Caco-2 (cell line): ENCODE measurements around the gene COL4A4. TPM values are rescaled to one million over a fixed set of nuclear protein-coding genes. Genes with fewer than 3 reads are reported as not detected.

Source experiments
- BruUV-seq: library from RNA; stranded (reverse); fragments of 400-500 nt; replicated peaks from 2 replicates; lab custom pipeline; 2021; lab: Mats Ljungman, UMichigan
- CTCF ChIA-PET: fragments of 300-600 bp; sonication (Branson Sonifier 250); formaldehyde crosslinking; loops from one replicate; lab custom pipeline; 2022; ENCODE audit warnings: antibody characterized with exemption; lab: Charles Lee
- POLR2A ChIA-PET: fragments of 300-600 bp; sonication (Branson Sonifier 250); formaldehyde crosslinking; loops from one replicate; lab custom pipeline; 2022; ENCODE audit warnings: antibody characterized with exemption; lab: Charles Lee
- DNase-seq, 2 experiments: peaks; one replicate each; pipeline versions ENCODE4 v3.0.0 to v3.0.0-alpha.2; 2020 to 2022
- H3K27me3 ChIP-seq: replicated peaks from 2 replicates; pipeline ENCODE4 v1.6.0; 2011; ENCODE audit warnings: low read length; ENCODE audit not compliant: control insufficient read depth, insufficient read depth
- H3K36me3 ChIP-seq: 2 replicates; pipeline ENCODE4 v1.5.1; 2011; ENCODE audit warnings: low read length; ENCODE audit not compliant: control insufficient read depth, insufficient read depth
- H3K4me1 ChIP-seq: fragments of 250-450 bp; sonication (Bioruptor Pico); 2 replicates; pipeline ENCODE4 v1.5.1; 2020; ENCODE audit warnings: mild to moderate bottlenecking
- H3K4me3 ChIP-seq: 2 replicates; pipeline ENCODE4 v1.5.1; 2011; ENCODE audit warnings: low read depth, mild to moderate bottlenecking, control low read depth, low read length
- H3K9me3 ChIP-seq: fragments of 250-450 bp; sonication (Bioruptor Pico); 2 replicates; pipeline ENCODE4 v1.5.1; 2020; ENCODE audit warnings: mild to moderate bottlenecking, moderate library complexity
- H3K27ac Mint-ChIP-seq: one replicate; pipeline ENCODE4 v1.8.0; 2022; ENCODE audit warnings: mixed read lengths; ENCODE audit not compliant: unreplicated experiment
- H3K27me3 Mint-ChIP-seq: one replicate; pipeline ENCODE4 v1.8.0; 2022; ENCODE audit warnings: mixed read lengths; ENCODE audit not compliant: insufficient read depth, unreplicated experiment
- H3K36me3 Mint-ChIP-seq: one replicate; pipeline ENCODE4 v1.8.0; 2022; ENCODE audit warnings: mild to moderate bottlenecking, mixed read lengths; ENCODE audit not compliant: insufficient read depth, unreplicated experiment
- H3K4me1 Mint-ChIP-seq: one replicate; pipeline ENCODE4 v1.8.0; 2022; ENCODE audit warnings: low read depth, mixed read lengths; ENCODE audit not compliant: unreplicated experiment
- H3K4me3 Mint-ChIP-seq: one replicate; pipeline ENCODE4 v1.8.0; 2022; ENCODE audit warnings: mild to moderate bottlenecking, moderate library complexity, mixed read lengths; ENCODE audit not compliant: unreplicated experiment
- H3K9me3 Mint-ChIP-seq: one replicate; pipeline ENCODE4 v1.8.0; 2022; ENCODE audit warnings: mixed read lengths; ENCODE audit not compliant: unreplicated experiment
- intact Hi-C: fragments of 100-400 bp; cut with micrococcal nuclease; formaldehyde crosslinking; loops from one replicate; pipeline ENCODE4 v1.10.0; 2022; ENCODE audit not compliant: unreplicated experiment
- total RNA-seq: library from RNA; stranded (reverse); gene quantifications from 2 replicates; pipeline ENCODE4 v1.2.3, GENCODE V29; 2022
- TF ChIP-seq, protein P1 (sequence below), 2 experiments: fragments of 200-600 bp in 1 of 2; IDR thresholded peaks; 1 replicate in 1 of 2; 2 replicates in 1 of 2; pipeline versions ENCODE4 v1.5.1 to v1.8.0; 2011 to 2022; ENCODE audit warnings: antibody characterized with exemption in 1 of 2, control low read depth in 1 of 2, inconsistent platforms in 1 of 2, low read depth in 1 of 2, low read length in 1 of 2, mild to moderate bottlenecking in 1 of 2, moderate library complexity in 1 of 2; ENCODE audit not compliant: insufficient read depth in 1 of 2, severe bottlenecking in 1 of 2, unreplicated experiment in 1 of 2

Gene COL4A4
- total RNA-seq, 1 experiment from 2014 or later: 8.7 TPM

DNA sequence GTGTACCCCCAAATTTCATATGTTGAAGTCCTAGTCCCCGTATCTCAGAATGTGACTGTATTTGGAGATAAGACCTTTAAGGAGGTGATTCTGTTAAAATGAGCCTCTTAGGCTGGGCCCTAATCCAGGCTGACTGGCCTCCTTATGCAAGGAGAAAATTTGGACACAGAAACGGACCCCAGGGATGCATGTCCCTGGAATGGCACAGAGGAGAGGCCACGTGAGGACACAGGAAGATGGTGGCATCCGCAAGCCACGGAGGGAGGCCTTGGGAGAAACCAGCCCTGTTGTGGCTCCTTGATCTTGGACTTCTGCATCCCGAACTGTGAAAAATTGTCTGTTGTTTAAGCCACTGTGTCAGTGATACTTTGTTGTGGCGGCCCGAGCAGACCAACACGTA is 150.7 kb downstream of the COL4A4 start:
- H3K4me1 Mint-ChIP-seq: no peaks in the 10 kb centered on the region
- no peaks in the 10 kb centered on the region for H3K27me3 Mint-ChIP-seq
- no peak overlapping the region for H3K4me3 Mint-ChIP-seq
- Histone ChIP-seq H3K36me3 (no peaks in the 10 kb centered on the region), H3K4me1 (no peaks in the 10 kb centered on the region), H3K4me3 (no peak overlapping the region), H3K27me3 (no peaks in the 10 kb centered on the region), H3K9me3 (no peaks in the 10 kb centered on the region)
- no peak overlapping the region for H3K27ac Mint-ChIP-seq
- ChIA-PET CTCF (no interaction called here), POLR2A (no interaction called here)
- no TSS peak for BruUV-seq
- no peaks in the 10 kb centered on the region for H3K9me3 Mint-ChIP-seq
- TF ChIP-seq, protein P1, sequence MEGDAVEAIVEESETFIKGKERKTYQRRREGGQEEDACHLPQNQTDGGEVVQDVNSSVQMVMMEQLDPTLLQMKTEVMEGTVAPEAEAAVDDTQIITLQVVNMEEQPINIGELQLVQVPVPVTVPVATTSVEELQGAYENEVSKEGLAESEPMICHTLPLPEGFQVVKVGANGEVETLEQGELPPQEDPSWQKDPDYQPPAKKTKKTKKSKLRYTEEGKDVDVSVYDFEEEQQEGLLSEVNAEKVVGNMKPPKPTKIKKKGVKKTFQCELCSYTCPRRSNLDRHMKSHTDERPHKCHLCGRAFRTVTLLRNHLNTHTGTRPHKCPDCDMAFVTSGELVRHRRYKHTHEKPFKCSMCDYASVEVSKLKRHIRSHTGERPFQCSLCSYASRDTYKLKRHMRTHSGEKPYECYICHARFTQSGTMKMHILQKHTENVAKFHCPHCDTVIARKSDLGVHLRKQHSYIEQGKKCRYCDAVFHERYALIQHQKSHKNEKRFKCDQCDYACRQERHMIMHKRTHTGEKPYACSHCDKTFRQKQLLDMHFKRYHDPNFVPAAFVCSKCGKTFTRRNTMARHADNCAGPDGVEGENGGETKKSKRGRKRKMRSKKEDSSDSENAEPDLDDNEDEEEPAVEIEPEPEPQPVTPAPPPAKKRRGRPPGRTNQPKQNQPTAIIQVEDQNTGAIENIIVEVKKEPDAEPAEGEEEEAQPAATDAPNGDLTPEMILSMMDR (IDR thresholded peaks at IDR 0.05; ENCODE audit: insufficient read depth in 1 of 2, low read depth in 1 of 2, low read length in 1 of 2, severe bottlenecking in 1 of 2, unreplicated experiment in 1 of 2): no peak
- no peak for DNase-seq
- peaks cover 6% of the 10 kb centered on the region for H3K36me3 Mint-ChIP-seq
- intact Hi-C loops: no loop called here

DNA sequence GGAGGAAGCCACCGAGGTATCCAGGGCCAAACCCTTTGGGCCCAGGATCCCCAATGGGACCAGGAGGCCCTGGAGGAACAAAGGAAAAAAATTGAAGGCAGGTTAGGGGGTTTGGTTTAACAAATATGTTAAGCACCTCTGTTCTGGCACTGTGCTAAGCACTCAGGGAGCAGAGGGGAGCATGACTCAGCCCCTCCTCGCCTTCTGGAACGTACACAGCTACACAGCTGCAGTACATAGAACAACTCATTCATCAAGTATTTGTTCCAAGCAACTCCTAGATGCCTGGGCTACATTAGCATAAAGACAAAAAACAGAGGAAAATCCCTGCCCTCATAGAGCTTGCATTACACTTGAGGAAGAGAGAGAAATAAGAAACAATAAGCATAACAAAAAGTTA is 153.6 kb downstream of the COL4A4 start:
- no peaks in the 10 kb centered on the region for H3K27me3 ChIP-seq
- Mint-ChIP-seq H3K36me3 (peaks cover 6% of the 10 kb centered on the region), H3K27ac (no peak overlapping the region), H3K9me3 (no peaks in the 10 kb centered on the region), H3K27me3 (no peaks in the 10 kb centered on the region), H3K4me3 (no peak overlapping the region), H3K4me1 (no peaks in the 10 kb centered on the region)
- ChIA-PET POLR2A (no interaction called here), CTCF (no interaction called here)
- H3K9me3 ChIP-seq: no peaks in the 10 kb centered on the region
- no peak overlapping the region for H3K4me3 ChIP-seq
- no peaks in the 10 kb centered on the region for H3K4me1 ChIP-seq
- no TSS peak for BruUV-seq
- intact Hi-C loops: no loop called here
- DNase-seq: no peak
- H3K36me3 ChIP-seq: no peaks in the 10 kb centered on the region
- TF ChIP-seq, protein P1 (IDR thresholded peaks at IDR 0.05; ENCODE audit: insufficient read depth in 1 of 2, low read depth in 1 of 2, low read length in 1 of 2, severe bottlenecking in 1 of 2, unreplicated experiment in 1 of 2): no peak

DNA sequence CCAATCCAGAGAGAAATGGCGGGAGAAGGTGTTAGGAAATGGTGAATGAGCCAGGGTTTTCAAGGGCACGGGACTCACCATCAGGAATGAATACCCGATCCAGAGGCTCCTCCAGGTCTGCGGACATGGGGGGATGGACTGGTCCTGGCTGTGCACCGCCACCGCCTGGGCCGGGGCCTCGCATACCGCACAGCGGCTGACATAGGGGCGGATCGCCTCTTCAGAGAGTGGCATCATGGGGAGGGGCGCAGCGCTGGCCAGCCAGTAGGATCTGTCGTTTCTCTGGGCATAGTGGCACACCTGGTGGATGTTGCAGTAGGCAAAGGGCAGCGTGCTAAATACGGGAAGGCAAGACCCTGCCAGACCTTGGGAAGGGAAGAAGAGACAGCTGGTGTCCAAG is 156.1 kb downstream of the COL4A4 start:
- Histone ChIP-seq H3K27me3 (no peaks in the 10 kb centered on the region), H3K4me1 (no peaks in the 10 kb centered on the region), H3K36me3 (no peaks in the 10 kb centered on the region), H3K9me3 (no peaks in the 10 kb centered on the region), H3K4me3 (no peak overlapping the region)
- no TSS peak for BruUV-seq
- TF ChIP-seq, protein P1 (IDR thresholded peaks at IDR 0.05; ENCODE audit: insufficient read depth in 1 of 2, low read depth in 1 of 2, low read length in 1 of 2, severe bottlenecking in 1 of 2, unreplicated experiment in 1 of 2): no peak
- ChIA-PET CTCF (no interaction called here), POLR2A (no interaction called here)
- Mint-ChIP-seq H3K27ac (no peak overlapping the region), H3K27me3 (no peaks in the 10 kb centered on the region), H3K4me1 (no peaks in the 10 kb centered on the region), H3K36me3 (peaks cover 12% of the 10 kb centered on the region), H3K9me3 (no peaks in the 10 kb centered on the region), H3K4me3 (no peak overlapping the region)
- intact Hi-C loops: no loop called here
- no peak for DNase-seq
